ENCODE results near the gene ATP6V0A1.
"Not testable (repeated sequence)": the region's sequence is repeated elsewhere in the genome, so short reads cannot be mapped to it uniquely, and the experiment has no call there.

DNA sequence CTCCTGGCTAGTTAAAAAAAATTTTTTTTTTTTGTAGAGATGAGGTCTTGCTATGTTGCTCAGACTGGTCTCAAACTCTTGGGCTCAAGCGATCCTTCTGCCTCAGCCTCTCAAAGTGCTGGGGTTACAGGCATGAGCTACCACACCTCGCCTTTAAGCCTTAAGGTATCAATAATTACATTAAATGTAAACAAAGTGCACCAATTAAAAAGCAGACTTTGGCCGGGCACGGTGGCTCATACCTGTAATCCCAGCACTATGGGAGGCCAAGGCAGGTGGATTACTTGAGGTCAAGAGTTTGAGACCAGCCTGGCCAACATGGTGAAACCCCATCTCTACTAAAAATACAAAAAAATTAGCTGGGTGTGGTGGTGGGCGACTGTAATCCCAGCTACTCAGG, 7.4 kb upstream of the ATP6V0A1 start:
- TF ChIP-seq, protein P1, sequence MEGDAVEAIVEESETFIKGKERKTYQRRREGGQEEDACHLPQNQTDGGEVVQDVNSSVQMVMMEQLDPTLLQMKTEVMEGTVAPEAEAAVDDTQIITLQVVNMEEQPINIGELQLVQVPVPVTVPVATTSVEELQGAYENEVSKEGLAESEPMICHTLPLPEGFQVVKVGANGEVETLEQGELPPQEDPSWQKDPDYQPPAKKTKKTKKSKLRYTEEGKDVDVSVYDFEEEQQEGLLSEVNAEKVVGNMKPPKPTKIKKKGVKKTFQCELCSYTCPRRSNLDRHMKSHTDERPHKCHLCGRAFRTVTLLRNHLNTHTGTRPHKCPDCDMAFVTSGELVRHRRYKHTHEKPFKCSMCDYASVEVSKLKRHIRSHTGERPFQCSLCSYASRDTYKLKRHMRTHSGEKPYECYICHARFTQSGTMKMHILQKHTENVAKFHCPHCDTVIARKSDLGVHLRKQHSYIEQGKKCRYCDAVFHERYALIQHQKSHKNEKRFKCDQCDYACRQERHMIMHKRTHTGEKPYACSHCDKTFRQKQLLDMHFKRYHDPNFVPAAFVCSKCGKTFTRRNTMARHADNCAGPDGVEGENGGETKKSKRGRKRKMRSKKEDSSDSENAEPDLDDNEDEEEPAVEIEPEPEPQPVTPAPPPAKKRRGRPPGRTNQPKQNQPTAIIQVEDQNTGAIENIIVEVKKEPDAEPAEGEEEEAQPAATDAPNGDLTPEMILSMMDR (conservative IDR thresholded peaks at IDR 0.05; ENCODE audit: low read depth, low read length) = not testable (repeated sequence)
- TF ChIP-seq EZH2 (IDR thresholded peaks at IDR 0.05; ENCODE audit: low read length, unreplicated experiment); EZH2phosphoT487 (IDR thresholded peaks at IDR 0.05; ENCODE audit: borderline replicate concordance, low read length): not testable (repeated sequence)

Measured in PC-3 (cell line).